BE2C (cell line): ENCODE data around the gene TADA2B.

Experiments used
- DNase-seq: peaks from one replicate; pipeline ENCODE4 v3.0.0-alpha.2; 2020
- H3K27me3 ChIP-seq: fragments of 250-450 bp; sonication (Bioruptor Pico); 2 replicates; pipeline ENCODE4 v1.5.1; 2020; ENCODE audit warnings: mild to moderate bottlenecking
- H3K36me3 ChIP-seq: fragments of 250-450 bp; sonication (Bioruptor Pico); 2 replicates; pipeline ENCODE4 v1.5.1; 2020; ENCODE audit warnings: mild to moderate bottlenecking
- H3K4me1 ChIP-seq: fragments of 250-450 bp; sonication (Bioruptor Pico); 2 replicates; pipeline ENCODE4 v1.5.1; 2020
- H3K4me3 ChIP-seq: 2 replicates; pipeline ENCODE4 v1.5.1; 2011; ENCODE audit warnings: low read depth, low read length
- H3K9me3 ChIP-seq: fragments of 250-450 bp; sonication (Bioruptor Pico); 2 replicates; pipeline ENCODE4 v1.5.1; 2020
- TF ChIP-seq, protein P1 (sequence below): IDR thresholded peaks from 2 replicates; pipeline ENCODE4 v1.5.1; 2012; ENCODE audit warnings: mild to moderate bottlenecking, low read depth, low read length

Gene TADA2B

DNA sequence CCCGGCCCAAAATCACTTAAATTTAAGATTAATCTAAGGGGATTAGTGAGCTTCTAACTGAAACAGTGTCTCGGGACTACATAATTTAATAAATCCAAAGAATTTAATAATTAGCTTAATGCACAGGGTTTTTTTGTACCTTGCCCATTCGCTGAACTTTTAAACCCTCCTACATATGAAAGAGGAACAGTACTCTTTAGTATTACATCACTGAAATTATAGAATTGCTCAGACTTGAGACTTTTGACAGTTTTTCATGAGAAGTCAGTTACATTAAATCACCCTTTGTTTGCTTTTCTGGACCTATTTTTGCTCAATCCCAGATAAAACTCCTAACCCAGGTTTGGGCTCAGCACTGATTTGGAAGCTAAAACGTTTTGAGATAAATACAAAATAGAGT, 2.4 kb upstream of the TADA2B start:
- H3K4me3 ChIP-seq, result no peak overlapping the region
- peaks cover 5% of the 10 kb centered on the region; the same call in 1 of the 2 replicates for H3K4me1 ChIP-seq
- H3K27me3 ChIP-seq, result no peaks in the 10 kb centered on the region
- H3K36me3 ChIP-seq, result no peaks in the 10 kb centered on the region
- no peaks in the 10 kb centered on the region for H3K9me3 ChIP-seq
- DNase-seq, result no peak
- TF ChIP-seq, protein P1, sequence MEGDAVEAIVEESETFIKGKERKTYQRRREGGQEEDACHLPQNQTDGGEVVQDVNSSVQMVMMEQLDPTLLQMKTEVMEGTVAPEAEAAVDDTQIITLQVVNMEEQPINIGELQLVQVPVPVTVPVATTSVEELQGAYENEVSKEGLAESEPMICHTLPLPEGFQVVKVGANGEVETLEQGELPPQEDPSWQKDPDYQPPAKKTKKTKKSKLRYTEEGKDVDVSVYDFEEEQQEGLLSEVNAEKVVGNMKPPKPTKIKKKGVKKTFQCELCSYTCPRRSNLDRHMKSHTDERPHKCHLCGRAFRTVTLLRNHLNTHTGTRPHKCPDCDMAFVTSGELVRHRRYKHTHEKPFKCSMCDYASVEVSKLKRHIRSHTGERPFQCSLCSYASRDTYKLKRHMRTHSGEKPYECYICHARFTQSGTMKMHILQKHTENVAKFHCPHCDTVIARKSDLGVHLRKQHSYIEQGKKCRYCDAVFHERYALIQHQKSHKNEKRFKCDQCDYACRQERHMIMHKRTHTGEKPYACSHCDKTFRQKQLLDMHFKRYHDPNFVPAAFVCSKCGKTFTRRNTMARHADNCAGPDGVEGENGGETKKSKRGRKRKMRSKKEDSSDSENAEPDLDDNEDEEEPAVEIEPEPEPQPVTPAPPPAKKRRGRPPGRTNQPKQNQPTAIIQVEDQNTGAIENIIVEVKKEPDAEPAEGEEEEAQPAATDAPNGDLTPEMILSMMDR, result no peak

DNA sequence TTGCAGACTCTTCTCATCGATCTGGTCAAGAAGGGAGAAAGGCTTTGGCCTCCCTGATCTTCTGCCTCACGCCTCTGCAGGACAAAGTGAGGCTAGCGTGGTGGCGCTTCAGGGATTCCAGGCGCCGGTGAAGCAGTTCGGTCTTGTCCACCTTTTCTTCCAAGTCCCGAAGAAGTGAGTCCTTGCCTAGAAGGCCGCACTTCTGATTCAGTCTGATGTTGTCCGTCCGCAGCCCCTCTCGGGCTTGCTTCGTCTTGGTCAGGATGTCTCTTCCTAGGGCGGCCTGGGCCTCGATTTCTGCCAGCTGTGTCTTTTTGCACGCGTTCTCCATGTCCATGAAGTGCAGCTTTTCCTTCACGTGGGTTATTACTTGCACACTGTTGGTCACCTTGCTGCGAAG, 1.9 kb upstream of the TADA2B start:
- Histone ChIP-seq H3K27me3 (no peaks in the 10 kb centered on the region), H3K9me3 (no peaks in the 10 kb centered on the region), H3K36me3 (no peaks in the 10 kb centered on the region), H3K4me1 (peaks cover 10% of the 10 kb centered on the region; the same call in 1 of the 2 replicates), H3K4me3 (no peak overlapping the region)
- TF ChIP-seq, protein P1, result no peak
- no peak for DNase-seq

DNA sequence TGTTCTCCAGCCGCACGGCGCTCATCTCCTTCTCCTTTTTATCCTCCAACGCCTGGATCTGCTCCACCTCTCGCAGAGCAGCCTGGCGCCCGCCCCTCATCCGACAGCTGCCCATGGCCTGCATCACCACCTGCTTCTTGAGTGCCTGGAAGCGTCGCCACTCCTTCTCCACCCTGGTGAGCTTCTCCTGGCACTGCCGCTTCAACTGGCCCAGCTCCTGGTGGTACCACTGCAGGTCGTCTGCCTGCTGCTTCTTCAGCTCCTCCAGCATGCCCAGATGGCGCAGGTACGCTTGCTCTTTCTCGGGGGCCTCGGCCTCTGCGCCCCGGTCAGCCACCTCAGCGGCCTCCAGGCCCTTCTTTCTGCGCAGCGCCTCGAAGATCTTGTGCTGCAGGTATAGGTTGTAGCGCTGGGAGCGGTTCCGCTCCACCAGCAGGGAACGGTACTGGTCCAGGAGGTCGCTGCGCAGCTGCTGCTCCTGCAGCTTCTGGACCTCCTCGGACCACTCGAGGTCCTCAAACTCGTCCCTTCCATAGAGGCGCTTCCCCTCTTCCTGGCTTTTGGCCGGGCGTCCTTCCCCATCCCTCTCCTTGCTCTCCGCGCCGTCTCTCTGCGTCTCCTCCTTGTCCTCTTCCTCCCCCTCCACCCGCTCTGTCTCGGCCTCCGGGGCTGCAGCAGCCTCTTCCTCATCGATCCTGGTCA, 1.2 kb upstream of the TADA2B start:
- Histone ChIP-seq H3K9me3 (no peaks in the 10 kb centered on the region), H3K27me3 (no peaks in the 10 kb centered on the region), H3K36me3 (no peaks in the 10 kb centered on the region), H3K4me3 (peak overlapping the region; percentile 66), H3K4me1 (peaks cover 14% of the 10 kb centered on the region; the same call in 1 of the 2 replicates)
- TF ChIP-seq, protein P1, result no peak
- DNase-seq, result no peak

DNA sequence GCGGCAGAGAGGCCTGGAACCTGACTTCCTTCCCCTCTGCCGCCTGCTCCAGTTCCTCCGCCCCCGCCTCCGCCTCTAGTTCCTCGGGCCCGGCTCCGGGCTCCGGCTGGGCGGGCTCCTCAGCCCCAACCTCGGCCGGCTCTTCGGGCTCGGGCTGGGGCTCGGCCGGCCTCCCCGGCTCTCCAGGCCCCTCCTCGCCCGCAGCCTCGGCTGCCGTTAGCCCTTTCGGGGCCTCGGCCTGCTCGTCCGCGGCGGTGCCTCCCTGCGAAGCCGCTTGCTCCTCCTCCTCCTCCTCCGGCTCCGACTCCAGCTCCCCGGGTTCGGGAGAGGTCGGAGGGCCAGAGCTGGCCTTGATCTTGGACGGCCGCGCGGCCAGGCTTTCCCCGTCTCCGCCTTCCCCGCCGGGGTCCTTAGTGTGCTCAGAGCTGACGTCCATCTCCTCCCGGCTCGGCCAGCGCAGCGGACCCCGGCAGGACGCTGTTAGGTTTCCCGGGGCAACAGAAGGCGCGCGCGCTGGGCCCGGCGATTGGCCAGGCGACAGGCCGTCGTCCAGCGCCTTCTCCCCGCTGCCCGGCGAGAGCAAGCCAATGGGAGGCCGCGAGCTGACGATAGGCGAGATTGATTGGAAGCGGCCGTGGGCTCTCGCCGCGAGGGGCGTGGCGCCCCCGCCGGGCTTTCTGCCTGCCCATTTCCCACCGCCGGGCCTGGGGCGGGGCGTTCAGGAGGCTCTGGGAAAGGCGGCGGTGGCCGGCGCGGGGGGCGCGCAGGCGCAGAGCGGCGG, 479 bp upstream of the TADA2B start:
- H3K36me3 ChIP-seq, result no peaks in the 10 kb centered on the region
- DNase-seq, result peak; percentile 98
- no peaks in the 10 kb centered on the region for H3K9me3 ChIP-seq
- peaks cover 14% of the 10 kb centered on the region; the same call in 1 of the 2 replicates for H3K4me1 ChIP-seq
- peak overlapping the region; percentile 66 for H3K4me3 ChIP-seq
- TF ChIP-seq, protein P1, result no peak
- no peaks in the 10 kb centered on the region for H3K27me3 ChIP-seq

DNA sequence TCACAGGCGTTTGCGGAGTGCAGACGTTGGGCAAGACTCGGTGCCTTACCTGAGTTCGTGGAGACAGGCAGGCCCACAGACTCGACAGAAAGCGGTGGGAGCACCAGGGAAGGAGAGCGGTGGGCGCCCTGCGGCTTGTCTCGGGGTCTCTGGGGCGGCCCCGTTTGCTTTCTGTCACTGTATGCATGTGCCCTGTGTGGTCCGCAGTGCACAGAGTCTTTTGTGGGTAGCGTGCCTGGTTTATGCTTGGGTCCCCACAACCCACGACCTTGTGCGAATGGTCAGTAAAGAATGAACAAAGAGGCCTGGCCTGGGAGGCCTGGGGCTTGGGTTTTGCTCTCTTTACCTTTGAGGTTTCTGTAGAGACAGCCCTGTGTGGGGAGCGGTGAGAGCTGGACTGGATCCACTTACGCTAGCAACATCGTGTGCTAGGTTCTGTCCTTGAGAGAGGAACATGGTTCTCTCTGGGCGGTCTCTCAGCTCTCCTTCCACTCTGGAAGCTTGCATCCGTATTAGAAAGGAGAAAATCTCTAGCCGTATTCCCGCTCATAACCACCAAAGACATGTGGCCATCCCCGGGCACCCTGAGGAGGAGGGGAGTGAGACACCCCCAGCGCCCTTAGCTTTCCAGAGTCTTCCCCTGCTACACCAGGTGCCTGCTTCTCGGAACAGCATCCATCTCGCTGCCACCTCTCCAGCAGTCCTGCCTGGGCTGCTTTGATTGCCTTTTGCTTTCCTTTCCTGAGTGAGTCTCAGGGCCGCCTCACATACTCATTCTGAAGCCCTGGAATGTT, 1.2 kb downstream of the TADA2B start:
- DNase-seq, result no peak
- H3K27me3 ChIP-seq, result no peaks in the 10 kb centered on the region
- no peaks in the 10 kb centered on the region for H3K9me3 ChIP-seq
- H3K4me3 ChIP-seq, result peak overlapping the region; percentile 95
- TF ChIP-seq, protein P1, result no peak
- no peaks in the 10 kb centered on the region for H3K36me3 ChIP-seq
- H3K4me1 ChIP-seq, result peaks cover 14% of the 10 kb centered on the region; the same call in 1 of the 2 replicates
